Measurements from ENCODE around the gene CD9.
A peak's percentile ranks its signal among the peaks of the same experiment; 100 is the strongest.

Gene CD9

DNA sequence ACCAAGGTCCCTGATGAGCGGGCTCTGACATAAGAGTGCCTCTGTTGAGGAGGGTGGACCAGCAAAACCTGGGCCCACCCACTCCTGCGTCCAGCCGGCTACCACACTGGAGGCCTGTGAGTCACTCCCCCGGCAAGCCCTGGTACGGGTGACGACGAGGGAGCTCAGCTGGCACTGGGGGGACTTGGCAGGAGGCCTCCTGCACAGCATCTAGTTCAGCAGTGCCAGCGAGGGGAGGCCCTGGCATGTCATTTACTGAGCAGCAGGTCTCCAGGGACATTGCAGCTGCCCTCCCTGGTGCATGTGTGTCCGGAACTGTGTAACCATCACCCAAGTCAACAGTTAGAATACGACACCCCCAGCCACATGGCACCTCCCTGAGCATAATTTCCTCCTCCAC, 24.4 kb downstream of the CD9 start:
- ATAC-seq = peak; percentile 67
- TF ChIP-seq ZC3H10 (CRISPR knock-in tag; IDR thresholded peaks at IDR 0.05) (no peak), ZNF565 (CRISPR knock-in tag; conservative IDR thresholded peaks at IDR 0.05; ENCODE audit: low read depth) (no peak)
- TF ChIP-seq, protein P1, sequence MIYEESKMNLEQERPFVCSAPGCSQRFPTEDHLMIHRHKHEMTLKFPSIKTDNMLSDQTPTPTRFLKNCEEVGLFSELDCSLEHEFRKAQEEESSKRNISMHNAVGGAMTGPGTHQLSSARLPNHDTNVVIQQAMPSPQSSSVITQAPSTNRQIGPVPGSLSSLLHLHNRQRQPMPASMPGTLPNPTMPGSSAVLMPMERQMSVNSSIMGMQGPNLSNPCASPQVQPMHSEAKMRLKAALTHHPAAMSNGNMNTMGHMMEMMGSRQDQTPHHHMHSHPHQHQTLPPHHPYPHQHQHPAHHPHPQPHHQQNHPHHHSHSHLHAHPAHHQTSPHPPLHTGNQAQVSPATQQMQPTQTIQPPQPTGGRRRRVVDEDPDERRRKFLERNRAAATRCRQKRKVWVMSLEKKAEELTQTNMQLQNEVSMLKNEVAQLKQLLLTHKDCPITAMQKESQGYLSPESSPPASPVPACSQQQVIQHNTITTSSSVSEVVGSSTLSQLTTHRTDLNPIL (CRISPR knock-in tag; IDR thresholded peaks at IDR 0.05; ENCODE audit: low read depth) = no peak

DNA sequence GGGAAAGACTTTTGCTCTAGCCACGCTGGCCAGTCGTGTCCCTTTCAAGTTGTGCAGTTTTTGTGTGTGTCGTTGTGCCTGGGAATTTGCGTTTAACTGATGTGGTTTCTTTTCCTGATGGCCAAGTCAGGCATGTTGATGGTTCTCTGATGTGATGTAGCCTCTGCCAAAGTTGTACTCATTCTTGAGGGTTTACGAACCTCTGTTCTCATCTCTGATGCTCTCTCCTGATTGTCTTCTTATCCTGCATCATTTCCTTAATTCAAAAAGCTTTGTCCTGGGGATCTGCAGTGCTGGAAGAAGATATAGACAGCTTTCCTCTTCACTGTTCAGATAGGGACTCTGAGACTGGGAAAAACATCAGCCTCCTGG, 25.4 kb downstream of the CD9 start:
- no peak for TF ChIP-seq SNAI2 (CRISPR knock-in tag; IDR thresholded peaks at IDR 0.05)
- TF ChIP-seq, protein P2, sequence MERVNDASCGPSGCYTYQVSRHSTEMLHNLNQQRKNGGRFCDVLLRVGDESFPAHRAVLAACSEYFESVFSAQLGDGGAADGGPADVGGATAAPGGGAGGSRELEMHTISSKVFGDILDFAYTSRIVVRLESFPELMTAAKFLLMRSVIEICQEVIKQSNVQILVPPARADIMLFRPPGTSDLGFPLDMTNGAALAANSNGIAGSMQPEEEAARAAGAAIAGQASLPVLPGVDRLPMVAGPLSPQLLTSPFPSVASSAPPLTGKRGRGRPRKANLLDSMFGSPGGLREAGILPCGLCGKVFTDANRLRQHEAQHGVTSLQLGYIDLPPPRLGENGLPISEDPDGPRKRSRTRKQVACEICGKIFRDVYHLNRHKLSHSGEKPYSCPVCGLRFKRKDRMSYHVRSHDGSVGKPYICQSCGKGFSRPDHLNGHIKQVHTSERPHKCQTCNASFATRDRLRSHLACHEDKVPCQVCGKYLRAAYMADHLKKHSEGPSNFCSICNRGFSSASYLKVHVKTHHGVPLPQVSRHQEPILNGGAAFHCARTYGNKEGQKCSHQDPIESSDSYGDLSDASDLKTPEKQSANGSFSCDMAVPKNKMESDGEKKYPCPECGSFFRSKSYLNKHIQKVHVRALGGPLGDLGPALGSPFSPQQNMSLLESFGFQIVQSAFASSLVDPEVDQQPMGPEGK (CRISPR knock-in tag; IDR thresholded peaks at IDR 0.05; ENCODE audit: borderline replicate concordance) = no peak
- TF ChIP-seq, protein P1 (CRISPR knock-in tag; IDR thresholded peaks at IDR 0.05; ENCODE audit: low read depth) = no peak
- TF ChIP-seq TOX (CRISPR knock-in tag; IDR thresholded peaks at IDR 0.05; ENCODE audit: borderline replicate concordance) = no peak
- no peak for TF ChIP-seq ZNF8 (CRISPR knock-in tag; IDR thresholded peaks at IDR 0.05)
- TF ChIP-seq ZFP30 (CRISPR knock-in tag; IDR thresholded peaks at IDR 0.05) = no peak
- no peak for TF ChIP-seq ZNF70 (CRISPR knock-in tag; IDR thresholded peaks at IDR 0.05)
- TF ChIP-seq ESRRG (CRISPR knock-in tag; IDR thresholded peaks at IDR 0.05) = no peak
- no peak for TF ChIP-seq OSR1 (CRISPR knock-in tag; IDR thresholded peaks at IDR 0.05)
- no peak for TF ChIP-seq GLIS3 (CRISPR knock-in tag; IDR thresholded peaks at IDR 0.05)
- TF ChIP-seq RARB (CRISPR knock-in tag; IDR thresholded peaks at IDR 0.05) = no peak
- no peak for TF ChIP-seq ZFP3 (CRISPR knock-in tag; IDR thresholded peaks at IDR 0.05)
- TF ChIP-seq CSDC2 (CRISPR knock-in tag; IDR thresholded peaks at IDR 0.05) = no peak
- TF ChIP-seq ARNTL (CRISPR knock-in tag; IDR thresholded peaks at IDR 0.05; ENCODE audit: borderline replicate concordance, low read depth) = no peak
- TF ChIP-seq, protein P3, sequence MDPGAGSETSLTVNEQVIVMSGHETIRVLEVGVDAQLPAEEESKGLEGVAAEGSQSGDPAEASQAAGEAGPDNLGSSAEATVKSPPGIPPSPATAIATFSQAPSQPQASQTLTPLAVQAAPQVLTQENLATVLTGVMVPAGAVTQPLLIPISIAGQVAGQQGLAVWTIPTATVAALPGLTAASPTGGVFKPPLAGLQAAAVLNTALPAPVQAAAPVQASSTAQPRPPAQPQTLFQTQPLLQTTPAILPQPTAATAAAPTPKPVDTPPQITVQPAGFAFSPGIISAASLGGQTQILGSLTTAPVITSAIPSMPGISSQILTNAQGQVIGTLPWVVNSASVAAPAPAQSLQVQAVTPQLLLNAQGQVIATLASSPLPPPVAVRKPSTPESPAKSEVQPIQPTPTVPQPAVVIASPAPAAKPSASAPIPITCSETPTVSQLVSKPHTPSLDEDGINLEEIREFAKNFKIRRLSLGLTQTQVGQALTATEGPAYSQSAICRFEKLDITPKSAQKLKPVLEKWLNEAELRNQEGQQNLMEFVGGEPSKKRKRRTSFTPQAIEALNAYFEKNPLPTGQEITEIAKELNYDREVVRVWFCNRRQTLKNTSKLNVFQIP (CRISPR knock-in tag; IDR thresholded peaks at IDR 0.05; ENCODE audit: borderline replicate concordance, low read depth) = no peak
- no peak for TF ChIP-seq TCF4 (CRISPR knock-in tag; IDR thresholded peaks at IDR 0.05; ENCODE audit: borderline replicate concordance)
- TF ChIP-seq ZNF565 (CRISPR knock-in tag; conservative IDR thresholded peaks at IDR 0.05; ENCODE audit: low read depth) = no peak
- TF ChIP-seq ISL1 (CRISPR knock-in tag; IDR thresholded peaks at IDR 0.05) = no peak
- TF ChIP-seq, protein P4, sequence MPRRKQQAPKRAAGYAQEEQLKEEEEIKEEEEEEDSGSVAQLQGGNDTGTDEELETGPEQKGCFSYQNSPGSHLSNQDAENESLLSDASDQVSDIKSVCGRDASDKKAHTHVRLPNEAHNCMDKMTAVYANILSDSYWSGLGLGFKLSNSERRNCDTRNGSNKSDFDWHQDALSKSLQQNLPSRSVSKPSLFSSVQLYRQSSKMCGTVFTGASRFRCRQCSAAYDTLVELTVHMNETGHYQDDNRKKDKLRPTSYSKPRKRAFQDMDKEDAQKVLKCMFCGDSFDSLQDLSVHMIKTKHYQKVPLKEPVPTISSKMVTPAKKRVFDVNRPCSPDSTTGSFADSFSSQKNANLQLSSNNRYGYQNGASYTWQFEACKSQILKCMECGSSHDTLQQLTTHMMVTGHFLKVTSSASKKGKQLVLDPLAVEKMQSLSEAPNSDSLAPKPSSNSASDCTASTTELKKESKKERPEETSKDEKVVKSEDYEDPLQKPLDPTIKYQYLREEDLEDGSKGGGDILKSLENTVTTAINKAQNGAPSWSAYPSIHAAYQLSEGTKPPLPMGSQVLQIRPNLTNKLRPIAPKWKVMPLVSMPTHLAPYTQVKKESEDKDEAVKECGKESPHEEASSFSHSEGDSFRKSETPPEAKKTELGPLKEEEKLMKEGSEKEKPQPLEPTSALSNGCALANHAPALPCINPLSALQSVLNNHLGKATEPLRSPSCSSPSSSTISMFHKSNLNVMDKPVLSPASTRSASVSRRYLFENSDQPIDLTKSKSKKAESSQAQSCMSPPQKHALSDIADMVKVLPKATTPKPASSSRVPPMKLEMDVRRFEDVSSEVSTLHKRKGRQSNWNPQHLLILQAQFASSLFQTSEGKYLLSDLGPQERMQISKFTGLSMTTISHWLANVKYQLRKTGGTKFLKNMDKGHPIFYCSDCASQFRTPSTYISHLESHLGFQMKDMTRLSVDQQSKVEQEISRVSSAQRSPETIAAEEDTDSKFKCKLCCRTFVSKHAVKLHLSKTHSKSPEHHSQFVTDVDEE (CRISPR knock-in tag; IDR thresholded peaks at IDR 0.05) = no peak
- no peak for TF ChIP-seq BACH2 (CRISPR knock-in tag; IDR thresholded peaks at IDR 0.05; ENCODE audit: borderline replicate concordance)
- no peak for ATAC-seq

DNA sequence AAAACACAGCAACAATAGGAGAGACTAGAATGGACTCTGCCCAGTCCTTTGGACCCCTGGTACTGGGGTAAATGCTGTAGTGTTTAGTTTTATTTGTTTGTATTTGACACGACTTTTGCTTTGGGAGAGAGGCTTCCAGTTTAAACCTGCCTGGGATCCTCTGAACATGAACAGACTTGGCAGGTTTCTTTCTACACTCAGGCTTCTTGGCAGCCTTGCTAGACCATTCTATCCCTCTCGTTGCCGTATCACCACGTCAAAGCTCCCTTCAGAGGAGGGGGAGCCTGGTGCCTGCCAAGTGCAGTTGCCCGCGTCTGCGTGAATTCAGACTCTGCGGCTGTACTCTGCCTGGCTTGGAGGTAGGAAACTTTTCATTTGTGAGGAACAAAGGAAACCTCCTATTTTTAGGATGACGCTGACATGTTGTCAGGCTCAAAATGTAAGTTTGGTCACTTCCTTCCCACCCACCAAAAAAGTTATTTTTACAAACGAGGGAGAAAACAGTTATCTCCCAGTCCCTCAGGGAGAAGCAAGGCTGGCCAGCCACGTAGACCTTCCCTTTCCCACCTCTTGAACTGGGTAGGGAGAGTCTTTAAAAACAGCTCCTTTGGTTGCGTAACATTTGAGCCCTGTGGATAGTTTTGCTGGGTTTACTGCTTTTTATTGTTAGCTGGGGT, 25.9 kb downstream of the CD9 start:
- ATAC-seq = no peak
- no peak for TF ChIP-seq ZFP30 (CRISPR knock-in tag; IDR thresholded peaks at IDR 0.05)

All from SK-N-SH treated with all-trans-retinoic acid at 6 μM for 48 hours (cell line).